Hair follicular keratinocyte (primary cell): ENCODE measurements around the gene C20orf202. TPM values are rescaled to one million over a fixed set of nuclear protein-coding genes. Genes with fewer than 3 reads are reported as not detected.

ENCODE experiments used
- total RNA-seq: library from RNA; depleted of rRNA; stranded (reverse); fragments of >200 nt; gene quantifications from 2 replicates; pipeline ENCODE4 v1.2.3, GENCODE V29; 2015

Gene C20orf202
- total RNA-seq = not detected in 2 replicates

DNA sequence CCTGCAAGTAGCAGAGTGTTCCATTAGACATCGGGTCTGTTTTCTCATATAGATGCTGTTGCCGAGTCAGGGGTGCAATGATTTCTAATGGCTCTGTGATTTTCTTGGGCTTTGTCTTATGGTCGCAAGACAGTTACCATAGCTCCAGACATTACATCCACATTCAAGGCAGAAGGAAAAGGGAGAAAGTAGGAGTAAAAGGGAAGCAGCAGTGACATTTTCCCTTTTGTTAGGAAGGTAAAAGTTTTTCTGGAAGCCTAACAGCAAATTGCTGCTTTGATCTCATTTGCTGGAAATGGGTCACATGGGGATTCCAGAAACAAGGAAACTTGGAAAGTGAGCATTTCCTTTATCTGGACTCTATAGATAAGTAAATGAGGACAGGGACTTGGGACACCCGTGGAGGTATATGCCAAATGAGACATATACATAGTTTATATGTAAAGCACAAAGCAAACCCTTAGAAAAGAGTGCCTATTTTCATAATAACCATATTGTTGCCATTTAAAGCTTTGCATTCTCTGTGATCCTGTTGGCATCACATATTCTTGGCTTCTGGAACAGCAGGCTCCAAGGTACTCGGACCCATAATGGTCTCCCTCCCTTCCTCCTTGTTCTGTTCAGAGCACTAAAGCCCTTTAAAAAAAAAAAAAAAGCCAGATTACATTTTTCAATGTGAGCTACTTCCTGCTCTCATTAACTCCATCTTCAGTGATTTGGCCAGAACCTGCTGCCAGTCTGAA lies at the start of gene C20orf202:
Gene C20orf202, plus strand, starts transcription at position 693 of the 743 bp plus-strand sequence. CDS start 132 bp downstream, outside the sequence.

GRCh38 chr20:1184638-1185315 lies 18.5 kb upstream of the C20orf202 start, which contains the start of gene TMEM74B:
TMEM74B (minus strand) TSS chr20:1184981; CDS start chr20:1183801, 1,180 bp downstream.

GRCh38 chr20:1225783-1226654 lies 22.8 kb downstream of the C20orf202 start, which contains the start of gene RAD21L1:
RAD21L1 (plus strand) TSS chr20:1226044; CDS start chr20:1228454, 2,410 bp downstream.

Other genes with a start within 250 kb of the C20orf202 start
- 0.38 and 0.86 TPM in 2 replicates for gene RSPO4, start 201.1 kb upstream of the C20orf202 start, total RNA-seq
- 98.7 and 147 TPM in 2 replicates for gene PSMF1, start 84.9 kb upstream of the C20orf202 start, total RNA-seq
- gene TMEM74B, start 18.5 kb upstream of the C20orf202 start, total RNA-seq = 0.30 and 0.39 TPM in 2 replicates
- gene RAD21L1, start 22.6 kb downstream of the C20orf202 start, total RNA-seq = not detected in 2 replicates
- 5.7 and 7.2 TPM in 2 replicates for gene SNPH, start 62.8 kb downstream of the C20orf202 start, total RNA-seq
- gene SDCBP2, start 125.7 kb downstream of the C20orf202 start, total RNA-seq = 3.9 and 11.3 TPM in 2 replicates
- 127 and 172 TPM in 2 replicates for gene FKBP1A, start 189.6 kb downstream of the C20orf202 start, total RNA-seq